Epithelial cell of esophagus (primary cell): ENCODE measurements around the gene TAGLN3.

Experiments used
- DNase-seq: peaks from one replicate; pipeline ENCODE4 v3.0.0; 2010; ENCODE audit warnings: low read depth
- H3K4me3 ChIP-seq: 2 replicates; pipeline ENCODE4 v1.5.1; 2011; ENCODE audit warnings: mild to moderate bottlenecking, low read length, control low read depth
- TF ChIP-seq, protein P1 (sequence below): IDR thresholded peaks from 2 replicates; pipeline ENCODE4 v1.5.1; 2011; ENCODE audit warnings: low read depth, mild to moderate bottlenecking, low read length, control low read depth, inconsistent platforms; ENCODE audit not compliant: insufficient read depth; ENCODE audit errors: missing control alignments

Gene TAGLN3

DNA sequence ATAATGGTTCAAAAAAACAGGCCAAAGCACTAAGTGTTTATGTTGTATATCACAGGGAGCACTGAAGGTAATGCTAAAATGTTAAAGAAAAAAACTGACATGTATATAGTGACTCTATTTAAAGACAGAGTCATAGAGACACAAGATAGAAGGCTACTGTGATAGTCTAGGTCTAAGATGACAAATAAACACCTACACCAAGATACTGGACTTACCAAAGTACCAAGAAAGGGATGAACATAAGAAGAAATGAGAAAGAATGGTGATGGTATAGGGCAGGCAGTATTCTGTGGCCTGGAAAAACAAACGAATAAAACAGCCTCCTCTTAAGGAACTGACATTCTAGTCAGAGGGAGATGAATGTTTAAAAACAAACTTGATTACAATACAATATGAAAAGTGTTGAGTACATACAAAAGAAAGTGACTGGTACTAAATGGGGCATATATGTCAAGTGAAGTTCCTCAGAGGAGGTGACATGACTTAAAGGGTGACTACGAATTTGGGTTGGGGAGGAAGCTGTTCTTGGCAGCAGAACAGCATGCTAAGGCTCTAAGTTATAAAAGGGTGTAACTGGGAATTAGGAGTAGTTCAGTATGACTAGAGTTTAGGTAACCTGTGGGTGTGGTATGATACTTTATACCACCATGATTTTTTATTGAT is 14.0 kb upstream of the TAGLN3 start:
- TF ChIP-seq, protein P1, sequence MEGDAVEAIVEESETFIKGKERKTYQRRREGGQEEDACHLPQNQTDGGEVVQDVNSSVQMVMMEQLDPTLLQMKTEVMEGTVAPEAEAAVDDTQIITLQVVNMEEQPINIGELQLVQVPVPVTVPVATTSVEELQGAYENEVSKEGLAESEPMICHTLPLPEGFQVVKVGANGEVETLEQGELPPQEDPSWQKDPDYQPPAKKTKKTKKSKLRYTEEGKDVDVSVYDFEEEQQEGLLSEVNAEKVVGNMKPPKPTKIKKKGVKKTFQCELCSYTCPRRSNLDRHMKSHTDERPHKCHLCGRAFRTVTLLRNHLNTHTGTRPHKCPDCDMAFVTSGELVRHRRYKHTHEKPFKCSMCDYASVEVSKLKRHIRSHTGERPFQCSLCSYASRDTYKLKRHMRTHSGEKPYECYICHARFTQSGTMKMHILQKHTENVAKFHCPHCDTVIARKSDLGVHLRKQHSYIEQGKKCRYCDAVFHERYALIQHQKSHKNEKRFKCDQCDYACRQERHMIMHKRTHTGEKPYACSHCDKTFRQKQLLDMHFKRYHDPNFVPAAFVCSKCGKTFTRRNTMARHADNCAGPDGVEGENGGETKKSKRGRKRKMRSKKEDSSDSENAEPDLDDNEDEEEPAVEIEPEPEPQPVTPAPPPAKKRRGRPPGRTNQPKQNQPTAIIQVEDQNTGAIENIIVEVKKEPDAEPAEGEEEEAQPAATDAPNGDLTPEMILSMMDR, result no peak

DNA sequence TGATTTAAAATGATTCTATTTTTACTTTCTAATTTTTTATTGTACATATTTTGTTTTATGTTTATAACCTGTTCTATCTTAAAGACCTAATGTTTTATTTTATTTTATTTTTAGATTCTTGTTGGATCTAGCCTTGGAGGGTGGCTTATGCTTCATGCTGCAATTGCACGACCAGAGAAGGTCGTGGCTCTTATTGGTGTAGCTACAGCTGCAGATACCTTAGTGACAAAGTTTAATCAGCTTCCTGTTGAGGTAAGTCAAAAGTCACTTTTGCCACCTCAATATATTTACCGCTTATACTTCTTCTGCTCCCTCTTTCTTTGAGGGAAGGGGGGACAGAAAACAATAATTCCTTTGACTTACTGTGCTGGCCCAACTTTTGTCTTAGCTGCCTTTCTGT is 11.9 kb upstream of the TAGLN3 start:
- TF ChIP-seq, protein P1, result no peak
- no peak for DNase-seq
- no peak overlapping the region for H3K4me3 ChIP-seq

More for the DNA sequence above, 14.0 kb upstream of the TAGLN3 start:
- DNase-seq, result no peak
- H3K4me3 ChIP-seq, result no peak overlapping the region

DNA sequence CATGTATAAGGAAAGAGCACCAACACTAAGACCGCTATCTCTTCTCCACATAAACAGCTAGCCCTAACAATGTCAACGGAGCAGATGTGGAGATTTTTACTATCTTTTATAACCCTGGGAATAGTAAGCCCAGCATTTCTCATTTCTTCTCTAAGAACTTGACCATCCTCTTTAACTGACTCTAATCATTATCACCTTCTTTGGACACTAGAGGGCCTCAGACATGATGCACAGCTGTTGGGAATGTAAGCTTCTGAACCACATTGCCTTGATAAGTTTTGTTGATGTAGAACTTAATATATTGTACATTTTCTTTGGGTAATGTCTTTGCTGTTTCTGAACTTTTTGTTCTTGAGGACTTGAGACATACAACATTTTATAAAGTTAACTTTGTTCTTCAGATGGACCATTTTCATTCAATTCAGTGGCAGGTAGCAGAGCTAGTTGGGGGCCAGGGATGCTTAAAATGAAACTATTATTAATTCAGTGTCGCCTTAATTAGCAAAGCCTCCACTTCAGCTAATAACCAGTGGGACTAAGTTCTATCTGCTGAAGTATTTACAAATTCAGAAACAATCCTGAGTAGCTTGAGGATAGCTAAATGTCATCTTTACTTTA is 9.6 kb upstream of the TAGLN3 start:
- peak; percentile 77 for DNase-seq
- TF ChIP-seq, protein P1, result peak; percentile 81

DNA sequence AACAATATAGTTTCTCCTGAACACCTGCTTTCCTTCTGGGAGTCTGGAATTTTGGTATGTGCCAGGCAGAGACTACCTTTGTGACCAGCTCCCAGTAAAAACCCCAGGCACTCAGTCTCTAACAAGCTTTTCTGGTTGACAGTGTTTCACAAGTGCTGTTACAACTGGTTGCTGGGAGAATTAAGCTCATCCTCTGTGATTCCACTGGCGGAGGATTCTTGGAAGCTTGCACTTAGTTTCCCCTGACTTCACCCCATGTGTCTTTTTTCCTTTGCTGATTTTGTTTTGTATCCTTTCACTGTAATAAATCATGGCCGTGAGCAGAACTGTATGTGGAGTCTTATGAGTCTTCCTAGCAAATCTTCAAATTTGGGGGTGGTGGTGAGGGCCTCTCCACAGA is 5.7 kb upstream of the TAGLN3 start:
- no peak overlapping the region for H3K4me3 ChIP-seq
- no peak for DNase-seq
- TF ChIP-seq, protein P1, result no peak

More for the DNA sequence above, 9.6 kb upstream of the TAGLN3 start:
- no peak overlapping the region for H3K4me3 ChIP-seq

DNA sequence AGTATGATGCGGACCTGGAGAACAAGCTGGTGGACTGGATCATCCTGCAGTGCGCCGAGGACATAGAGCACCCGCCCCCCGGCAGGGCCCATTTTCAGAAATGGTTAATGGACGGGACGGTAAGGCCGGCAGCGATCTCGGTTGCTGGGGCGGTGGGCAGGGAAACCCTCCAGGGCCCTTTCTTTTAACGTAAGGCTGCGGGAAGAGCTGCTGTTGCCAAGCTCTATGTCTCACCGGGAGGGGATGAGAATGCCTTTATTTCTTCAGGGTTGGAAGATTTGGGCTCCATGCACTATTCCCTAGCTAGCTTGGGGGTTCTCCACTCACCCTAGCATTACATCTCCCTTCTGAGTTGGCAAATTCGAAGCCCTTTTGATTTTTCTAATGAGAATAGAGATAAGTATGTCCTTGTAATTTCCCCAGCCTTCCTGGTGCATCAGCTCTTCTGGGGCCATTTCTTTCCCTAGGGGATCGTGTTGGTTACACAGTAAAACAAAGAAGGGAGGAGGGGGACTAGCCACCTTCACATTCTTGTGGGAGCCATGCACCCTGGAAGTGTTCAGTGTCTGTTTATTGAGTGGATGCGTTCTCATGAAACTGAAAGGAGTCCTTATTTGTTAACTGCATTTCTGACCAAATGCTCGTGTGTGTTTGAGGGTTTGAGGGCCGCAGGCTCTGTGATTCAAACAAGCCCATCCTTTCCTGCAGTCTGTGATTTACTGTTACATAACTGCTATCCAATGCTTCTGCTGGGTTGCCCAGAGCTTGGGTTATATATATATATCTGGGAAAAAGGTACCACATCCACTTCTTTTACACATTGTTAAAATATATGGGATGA is 982 bp downstream of the TAGLN3 start:
- peak; percentile 27 for DNase-seq
- H3K4me3 ChIP-seq, result peak overlapping the region; percentile 61
- TF ChIP-seq, protein P1, result no peak

DNA sequence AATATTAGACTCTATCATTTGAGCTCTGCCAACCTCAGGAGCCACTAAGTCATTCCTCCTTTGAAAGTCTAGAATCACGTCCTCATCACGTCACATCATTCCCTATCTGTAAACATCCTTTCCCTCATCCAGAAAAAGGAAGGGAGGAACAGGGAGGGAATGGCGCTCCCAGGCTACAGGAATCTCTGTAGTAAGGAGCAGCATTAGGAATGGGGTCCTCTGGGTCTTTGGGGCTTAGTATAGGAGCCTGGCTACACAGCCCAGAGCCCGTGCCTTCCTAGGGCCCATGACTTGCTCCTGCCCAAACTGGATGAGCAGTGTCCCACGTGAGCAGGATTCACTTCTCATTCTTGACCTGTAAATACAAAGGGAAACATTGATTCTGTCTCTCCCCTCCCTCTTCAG is 1.6 kb downstream of the TAGLN3 start:
- no peak for DNase-seq
- TF ChIP-seq, protein P1, result no peak
- H3K4me3 ChIP-seq, result no peak overlapping the region

DNA sequence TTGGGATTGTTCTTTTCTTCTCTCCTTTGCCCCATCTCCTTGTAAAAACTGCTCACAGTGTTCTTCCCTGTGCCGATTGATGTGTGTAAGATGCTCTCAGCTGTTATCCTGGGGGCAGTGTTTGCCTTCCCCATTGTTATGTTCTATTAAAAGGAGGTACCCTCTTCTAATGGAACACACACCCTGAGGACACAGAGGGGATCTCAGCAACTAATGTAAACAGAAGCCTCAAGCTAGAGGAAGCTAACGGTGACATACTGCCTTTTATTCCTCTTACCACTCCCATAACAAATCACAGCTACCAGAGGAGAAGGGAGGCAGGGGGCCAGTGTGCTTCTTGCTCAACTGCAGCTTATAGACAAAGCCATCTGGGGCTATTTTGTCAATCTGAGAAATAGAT is 2.2 kb downstream of the TAGLN3 start:
- TF ChIP-seq, protein P1, result no peak
- DNase-seq, result no peak
- H3K4me3 ChIP-seq, result no peak overlapping the region
